ENCODE measurements around the gene CASZ1. TPM values are rescaled to one million over a fixed set of nuclear protein-coding genes. Genes with fewer than 3 reads are reported as not detected.

CASZ1 gene
- total and polyA plus RNA-seq, 12 donors, result 19.5 to 79.8 (median 64.7) TPM

DNA sequence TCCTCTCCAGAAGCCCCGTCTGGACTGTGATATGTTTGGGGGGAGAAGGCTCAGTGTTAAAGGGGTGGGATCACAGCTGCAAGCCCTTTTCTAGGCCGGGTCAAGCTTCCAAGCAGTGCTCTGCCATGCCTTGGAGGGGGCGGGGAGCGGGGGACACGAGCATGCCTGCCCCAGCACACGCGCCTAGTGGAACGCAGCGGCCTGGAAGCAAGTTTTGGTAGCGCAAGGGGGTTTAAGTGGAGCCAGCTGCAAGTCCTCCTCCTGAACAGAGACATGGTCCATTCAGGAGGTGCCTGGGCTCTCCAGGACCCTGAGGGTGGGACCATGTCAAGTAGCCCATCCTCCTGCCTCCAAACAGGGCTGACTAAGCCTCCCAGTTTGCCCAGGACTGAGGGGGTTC is 112.2 kb downstream of the CASZ1 start:
- ATAC-seq, result no peak
- intact Hi-C loops (cut with DNase I), result loop anchor here in 2 of 10 donors (5.0 to 10.0 kb wide), 3 partner anchors 113 to 181 kb away; partner anchors contain the start of gene CASZ1 (in 1 of the 2)
- 51 to 52% methylated on average over 10 of the region's 10 CpGs for WGBS, 2 donors
- peak overlapping the region in 9 of 10 donors; percentile 84 to 95 (median 90) for H3K27ac ChIP-seq
- H3K4me1 ChIP-seq, result peaks cover 67 to 100% (median 100%) of the 10 kb centered on the region in 9 donors
- H3K36me3 ChIP-seq, result no peaks in the 10 kb centered on the region
- no peaks in the 10 kb centered on the region for H3K27me3 ChIP-seq
- no peak for TF ChIP-seq CTCF (IDR thresholded peaks at IDR 0.05)
- no peak for DNase-seq
- no peaks in the 10 kb centered on the region for H3K9me3 ChIP-seq
- no peak overlapping the region for H3K4me3 ChIP-seq

GRCh38 chr1:10682449-10683309 is 113.8 kb downstream of the CASZ1 start:
- Histone ChIP-seq H3K9me3 (no peaks in the 10 kb centered on the region), H3K27me3 (no peaks in the 10 kb centered on the region), H3K4me3 (no peak overlapping the region), H3K4me1 (peaks cover 53 to 100% (median 96%) of the 10 kb centered on the region in 9 donors), H3K36me3 (no peaks in the 10 kb centered on the region), H3K27ac (peak overlapping the region; percentile 38 to 95 (median 78))
- DNase-seq (no peak), ATAC-seq (no peak)
- intact Hi-C loops (cut with DNase I), result loop anchor here in 2 of 10 donors (5.0 to 10.0 kb wide), 3 partner anchors 115 to 182 kb away; partner anchors contain the start of gene CASZ1 (in 1 of the 2)
- 43 to 47% methylated on average over 17 of the region's 17 CpGs for WGBS, 2 donors
- TF ChIP-seq CTCF (IDR thresholded peaks at IDR 0.05), result no peak

GRCh38 chr1:10682108-10682445 is 114.4 kb downstream of the CASZ1 start:
- intact Hi-C loops (cut with DNase I), result loop anchor here in 2 of 10 donors (5.0 to 10.0 kb wide), 3 partner anchors 115 to 183 kb away; partner anchors contain the start of gene CASZ1 (in 1 of the 2)

More at GRCh38 chr1:10682108-10682445, 114.4 kb downstream of the CASZ1 start:
- Histone ChIP-seq H3K27ac (peak overlapping the region; percentile 38 to 95 (median 78)), H3K9me3 (no peaks in the 10 kb centered on the region), H3K27me3 (no peaks in the 10 kb centered on the region), H3K4me3 (no peak overlapping the region), H3K36me3 (no peaks in the 10 kb centered on the region), H3K4me1 (peaks cover 50 to 100% (median 96%) of the 10 kb centered on the region in 9 donors)
- 15 to 22% methylated on average over 9 of the region's 9 CpGs for WGBS, 2 donors
- no peak for DNase-seq
- no peak for TF ChIP-seq CTCF (IDR thresholded peaks at IDR 0.05)
- ATAC-seq, result peak in 3 of 8 donors; percentile 18 to 23 (median 20)
